RWPE2 (cell line): Measurements from ENCODE around the gene AJUBA.

Experiments
- ATAC-seq: fragments of 200-7000 bp; cut with Tn5 transposase; 3 replicates; pipeline ENCODE4 v1.9.1; 2021; ENCODE audit warnings: low read depth
- DNase-seq: peaks from one replicate; pipeline ENCODE4 v3.0.0-alpha.2; 2020; ENCODE audit warnings: low spot score
- H3K27ac ChIP-seq: fragments of 450-650 bp; 2 replicates; pipeline ENCODE4 v1.5.1; 2017; ENCODE audit warnings: mild to moderate bottlenecking; ENCODE audit not compliant: poor library complexity, severe bottlenecking
- H3K27me3 ChIP-seq: fragments of 250-450 bp; sonication (Bioruptor Pico); 2 replicates; pipeline ENCODE4 v1.5.1; 2021; ENCODE audit warnings: mild to moderate bottlenecking, moderate library complexity; ENCODE audit not compliant: insufficient read depth, poor library complexity, severe bottlenecking
- H3K36me3 ChIP-seq: fragments of 250-450 bp; sonication (Bioruptor Pico); 2 replicates; pipeline ENCODE4 v1.5.1; 2020; ENCODE audit warnings: low read depth, mild to moderate bottlenecking, moderate library complexity
- H3K4me1 ChIP-seq: fragments of 250-450 bp; sonication (Bioruptor Pico); 2 replicates; pipeline ENCODE4 v1.5.1; 2021; ENCODE audit warnings: mild to moderate bottlenecking, moderate library complexity; ENCODE audit not compliant: insufficient read depth, poor library complexity, severe bottlenecking
- H3K4me3 ChIP-seq: fragments of 250-450 bp; sonication (Bioruptor Pico); 2 replicates; pipeline ENCODE4 v1.5.1; 2021; ENCODE audit warnings: mild to moderate bottlenecking, moderate library complexity; ENCODE audit not compliant: severe bottlenecking
- H3K9me3 ChIP-seq: fragments of 250-450 bp; sonication (Bioruptor Pico); 2 replicates; pipeline ENCODE4 v1.5.1; 2021; ENCODE audit warnings: mild to moderate bottlenecking, moderate library complexity; ENCODE audit not compliant: severe bottlenecking
- CTCF ChIP-seq: fragments of 450-650 bp; IDR thresholded peaks from one replicate; pipeline ENCODE4 v1.5.1; 2017; ENCODE audit warnings: mild to moderate bottlenecking, moderate library complexity; ENCODE audit not compliant: poor library complexity, severe bottlenecking

Gene AJUBA

GRCh38 chr14:22982477-22983245, at the start of gene AJUBA:
AJUBA (minus strand) TSS chr14:22982551; CDS start chr14:22982266, 285 bp downstream.
- no peaks in the 10 kb centered on the region for H3K9me3 ChIP-seq
- peak; percentile 15 for ATAC-seq
- no peaks in the 10 kb centered on the region for H3K27me3 ChIP-seq
- peak within 1 kb of the TSS; percentile 100 for H3K27ac ChIP-seq
- TF ChIP-seq CTCF: no peak
- DNase-seq: peak; percentile 98
- peak within 1 kb of the TSS; percentile 91 for H3K4me3 ChIP-seq
- H3K4me1 ChIP-seq: peaks cover 16% of the 10 kb centered on the region
- peaks cover 45% of the 10 kb centered on the region for H3K36me3 ChIP-seq

GRCh38 chr14:23030936-23031335, 48.6 kb upstream of the AJUBA start:
- H3K4me1 ChIP-seq: peaks cover 9% of the 10 kb centered on the region
- DNase-seq (no peak), ATAC-seq (no peak)
- H3K36me3 ChIP-seq: peaks cover 71% of the 10 kb centered on the region
- H3K27me3 ChIP-seq: no peaks in the 10 kb centered on the region
- TF ChIP-seq CTCF: no peak
- no peak overlapping the region for H3K4me3 ChIP-seq
- no peaks in the 10 kb centered on the region for H3K9me3 ChIP-seq
- no peak overlapping the region for H3K27ac ChIP-seq

GRCh38 chr14:23028799-23029198, 46.4 kb upstream of the AJUBA start:
- Histone ChIP-seq H3K9me3 (no peaks in the 10 kb centered on the region), H3K36me3 (peaks cover 87% of the 10 kb centered on the region), H3K27ac (no peak overlapping the region), H3K4me3 (no peak overlapping the region), H3K4me1 (peaks cover 5% of the 10 kb centered on the region), H3K27me3 (no peaks in the 10 kb centered on the region)
- TF ChIP-seq CTCF: no peak
- DNase-seq: no peak
- ATAC-seq: no peak

GRCh38 chr14:23025151-23025814, 42.9 kb upstream of the AJUBA start:
- Histone ChIP-seq H3K9me3 (no peaks in the 10 kb centered on the region), H3K4me3 (no peak overlapping the region), H3K4me1 (no peaks in the 10 kb centered on the region), H3K27ac (no peak overlapping the region), H3K36me3 (peaks cover 52% of the 10 kb centered on the region), H3K27me3 (no peaks in the 10 kb centered on the region)
- no peak for TF ChIP-seq CTCF
- no peak; the same call in 2 of the 3 replicates for ATAC-seq
- no peak for DNase-seq
